ENCODE data around the gene PPP1R14C.

Gene PPP1R14C

GRCh38 chr6:150149146-150149545 lies 6.3 kb downstream of the PPP1R14C start:
- TF ChIP-seq TCF12 (IDR thresholded peaks at IDR 0.05; ENCODE audit: low read depth) (no peak), ZBTB7A (IDR thresholded peaks at IDR 0.05; ENCODE audit: low read depth) (no peak), RAD21 (IDR thresholded peaks at IDR 0.05; ENCODE audit: low read depth) (no peak), FOXM1 (IDR thresholded peaks at IDR 0.05; ENCODE audit: borderline replicate concordance, low read depth) (no peak), NFIC (IDR thresholded peaks at IDR 0.05) (no peak), CEBPB (IDR thresholded peaks at IDR 0.05) (no peak), CREB1 (IDR thresholded peaks at IDR 0.05; ENCODE audit: low read depth) (no peak), YY1 (IDR thresholded peaks at IDR 0.05; ENCODE audit: low read depth) (no peak), TAF1 (IDR thresholded peaks at IDR 0.05; ENCODE audit: low read depth) (no peak)

GRCh38 chr6:150150458-150150820 lies 7.6 kb downstream of the PPP1R14C start:
- TF ChIP-seq YY1 (IDR thresholded peaks at IDR 0.05; ENCODE audit: low read depth) (no peak), MAX (IDR thresholded peaks at IDR 0.05) (no peak)

- TF ChIP-seq NFIC (IDR thresholded peaks at IDR 0.05) (no peak), FOXM1 (IDR thresholded peaks at IDR 0.05; ENCODE audit: borderline replicate concordance, low read depth) (no peak), ZBTB7A (IDR thresholded peaks at IDR 0.05; ENCODE audit: low read depth) (no peak), RAD21 (IDR thresholded peaks at IDR 0.05; ENCODE audit: low read depth) (no peak), CREB1 (IDR thresholded peaks at IDR 0.05; ENCODE audit: low read depth) (no peak), REST (IDR thresholded peaks at IDR 0.05; ENCODE audit: low read depth) (no peak), EGR1 (IDR thresholded peaks at IDR 0.05) (no peak), YY1 (IDR thresholded peaks at IDR 0.05; ENCODE audit: low read depth) (no peak), CEBPB (IDR thresholded peaks at IDR 0.05) (no peak), TCF12 (IDR thresholded peaks at IDR 0.05; ENCODE audit: low read depth) (no peak), USF1 (IDR thresholded peaks at IDR 0.05) (no peak), MAX (IDR thresholded peaks at IDR 0.05) (no peak), TAF1 (IDR thresholded peaks at IDR 0.05; ENCODE audit: low read depth) (no peak)
Observed at GRCh38 chr6:150150821-150151646, 8.2 kb downstream of the PPP1R14C start.

GRCh38 chr6:150152891-150153876 lies 10.3 kb downstream of the PPP1R14C start:
- TF ChIP-seq NFIC (IDR thresholded peaks at IDR 0.05) (no peak), REST (IDR thresholded peaks at IDR 0.05; ENCODE audit: low read depth) (no peak), RAD21 (IDR thresholded peaks at IDR 0.05; ENCODE audit: low read depth) (no peak), TEAD4 (IDR thresholded peaks at IDR 0.05) (no peak), EGR1 (IDR thresholded peaks at IDR 0.05) (no peak), MAX (IDR thresholded peaks at IDR 0.05) (no peak), CREB1 (IDR thresholded peaks at IDR 0.05; ENCODE audit: low read depth) (no peak), TCF12 (IDR thresholded peaks at IDR 0.05; ENCODE audit: low read depth) (no peak), USF1 (IDR thresholded peaks at IDR 0.05) (no peak), FOXM1 (IDR thresholded peaks at IDR 0.05; ENCODE audit: borderline replicate concordance, low read depth) (no peak), TAF1 (IDR thresholded peaks at IDR 0.05; ENCODE audit: low read depth) (no peak)

- no peak for TF ChIP-seq RAD21 (IDR thresholded peaks at IDR 0.05; ENCODE audit: low read depth)
Observed at GRCh38 chr6:150153905-150154492, 11.2 kb downstream of the PPP1R14C start.

Data from Ishikawa (cell line).